Uterus (tissue), 2 donors: ENCODE results near the gene ANO7.

Source experiments
- POLR2A ChIP-seq, 2 donors: fragments of 450-650 bp; IDR thresholded peaks; one replicate each; pipeline ENCODE4 v1.6.1; 2016; ENCODE audit warnings: antibody characterized with exemption in 2 of 2, mild to moderate bottlenecking in 1 of 2, moderate library complexity in 1 of 2
- TF ChIP-seq, protein P1 (sequence below), 4 experiments: fragments of 200-600 bp in 2 of 4; fragments of 450-650 bp in 2 of 4; sonication (generic) in 2 of 4; IDR thresholded peaks; one replicate each; pipeline ENCODE4 v1.5.1; 2016 to 2019; ENCODE audit warnings: antibody characterized with exemption in 4 of 4, mild to moderate bottlenecking in 2 of 4, moderate library complexity in 1 of 4

DNA sequence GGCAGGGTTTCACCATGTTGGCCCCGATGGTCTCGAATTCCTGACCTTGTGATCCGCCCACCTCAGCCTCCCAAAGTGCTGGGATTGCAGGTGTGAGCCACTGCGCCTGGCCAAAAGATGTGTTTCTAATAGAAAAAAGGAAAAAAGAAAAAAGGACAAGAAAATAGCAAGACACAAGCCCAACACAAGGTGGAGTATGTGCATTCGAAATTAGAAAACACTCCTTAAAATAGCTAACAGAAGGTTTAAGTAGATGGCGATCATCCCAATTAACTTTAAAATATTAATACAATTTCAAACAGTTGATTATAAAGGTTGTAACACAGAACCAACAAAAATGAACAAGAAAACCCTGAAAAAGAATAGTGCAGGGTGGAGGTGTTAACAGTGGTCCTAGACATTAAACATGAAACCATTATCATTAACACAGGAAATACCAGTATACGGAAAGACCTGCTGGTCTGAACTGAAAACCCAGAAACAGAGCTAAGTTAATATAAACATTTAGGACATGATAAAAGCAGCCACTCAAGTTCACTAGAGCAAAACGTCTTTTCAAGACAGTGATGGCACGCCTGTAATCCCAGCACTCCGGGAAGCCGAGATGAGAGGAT lies 69.0 kb downstream of the ANO7 start:
- TF ChIP-seq, protein P1, sequence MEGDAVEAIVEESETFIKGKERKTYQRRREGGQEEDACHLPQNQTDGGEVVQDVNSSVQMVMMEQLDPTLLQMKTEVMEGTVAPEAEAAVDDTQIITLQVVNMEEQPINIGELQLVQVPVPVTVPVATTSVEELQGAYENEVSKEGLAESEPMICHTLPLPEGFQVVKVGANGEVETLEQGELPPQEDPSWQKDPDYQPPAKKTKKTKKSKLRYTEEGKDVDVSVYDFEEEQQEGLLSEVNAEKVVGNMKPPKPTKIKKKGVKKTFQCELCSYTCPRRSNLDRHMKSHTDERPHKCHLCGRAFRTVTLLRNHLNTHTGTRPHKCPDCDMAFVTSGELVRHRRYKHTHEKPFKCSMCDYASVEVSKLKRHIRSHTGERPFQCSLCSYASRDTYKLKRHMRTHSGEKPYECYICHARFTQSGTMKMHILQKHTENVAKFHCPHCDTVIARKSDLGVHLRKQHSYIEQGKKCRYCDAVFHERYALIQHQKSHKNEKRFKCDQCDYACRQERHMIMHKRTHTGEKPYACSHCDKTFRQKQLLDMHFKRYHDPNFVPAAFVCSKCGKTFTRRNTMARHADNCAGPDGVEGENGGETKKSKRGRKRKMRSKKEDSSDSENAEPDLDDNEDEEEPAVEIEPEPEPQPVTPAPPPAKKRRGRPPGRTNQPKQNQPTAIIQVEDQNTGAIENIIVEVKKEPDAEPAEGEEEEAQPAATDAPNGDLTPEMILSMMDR (IDR thresholded peaks at IDR 0.05) = no peak
- TF ChIP-seq POLR2A (IDR thresholded peaks at IDR 0.05) = no peak
